A549 (cell line): ENCODE data around the gene SLAIN2. TPM values are rescaled to one million over a fixed set of nuclear protein-coding genes. Genes with fewer than 3 reads are reported as not detected.

Experiments
- ATAC-seq, 2 experiments: fragments of 200-7000 bp in 1 of 2; fragments of >200 bp in 1 of 2; cut with Nextera tagmentation in 1 of 2; cut with Tn5 transposase in 1 of 2; 3 replicates each; pipeline versions ENCODE4 v1.8.0 to v1.9.1; 2018 to 2020; ENCODE audit warnings: mild to moderate bottlenecking in 1 of 2, moderate library complexity in 1 of 2
- CTCF ChIA-PET: fragments of 300-600 bp; sonication (Branson Sonifier 250); formaldehyde crosslinking; extraction: SDS; loops from one replicate; lab custom pipeline; 2021; ENCODE audit warnings: antibody characterized with exemption, inconsistent platforms; lab: Yijun Ruan, JAX
- POLR2A ChIA-PET: fragments of 350-600 bp; formaldehyde crosslinking; extraction: SDS; loops from one replicate; lab custom pipeline; 2021; ENCODE audit warnings: antibody characterized with exemption, inconsistent platforms; lab: Yijun Ruan, JAX
- DNase-seq, 2 experiments: peaks; one replicate each; pipeline versions ENCODE4 v3.0.0 to v3.0.0-alpha.2; 2011 to 2016; ENCODE audit warnings: low read depth in 1 of 2, low spot score in 1 of 2
- FAIRE-seq: peaks from 2 replicates; lab custom pipeline; 2011; peaks lifted over from hg19 to GRCh38; lab: Jason Lieb, UNC
- H3K27ac ChIP-seq, 2 experiments: fragments of >200 bp; sonication (Bioruptor Twin); formaldehyde crosslinking; 3 replicates each; pipeline ENCODE4 v1.5.1; 2016 to 2017
- H3K4me1 ChIP-seq: fragments of >200 bp; sonication (Bioruptor Twin); formaldehyde crosslinking; 3 replicates; pipeline ENCODE4 v1.6.1; 2016
- H3K4me2 ChIP-seq: fragments of >200 bp; sonication (Bioruptor Twin); formaldehyde crosslinking; 3 replicates; pipeline ENCODE4 v1.6.1; 2016
- H3K4me3 ChIP-seq: fragments of >200 bp; sonication (Bioruptor Twin); formaldehyde crosslinking; 3 replicates; pipeline ENCODE4 v1.5.1; 2016
- H3K9me3 ChIP-seq: fragments of >200 bp; sonication (Bioruptor Twin); formaldehyde crosslinking; 3 replicates; pipeline ENCODE4 v1.6.1; 2016
- BCL3 ChIP-seq: fragments of >200 bp; sonication (Bioruptor Twin); formaldehyde crosslinking; IDR thresholded peaks from 3 replicates; pipeline ENCODE4 v1.6.1; 2016
- BHLHE40 ChIP-seq: IDR thresholded peaks from 2 replicates; pipeline ENCODE4 v1.6.1; 2012; ENCODE audit warnings: low read depth, low read length, inconsistent platforms
- CBX2 ChIP-seq: fragments of 200-600 bp; sonication (generic); IDR thresholded peaks from 2 replicates; pipeline ENCODE4 v1.6.1; 2016; ENCODE audit warnings: low read depth, mild to moderate bottlenecking, borderline replicate concordance
- CBX8 ChIP-seq: fragments of 200-600 bp; sonication (generic); IDR thresholded peaks from 2 replicates; pipeline ENCODE4 v1.6.1; 2016
- CEBPB ChIP-seq, 2 experiments: fragments of >200 bp in 1 of 2; sonication (Bioruptor Twin) in 1 of 2; formaldehyde crosslinking in 1 of 2; IDR thresholded peaks; 2 replicates each; pipeline ENCODE4 v1.6.1; 2012 to 2016
- CHD4 ChIP-seq: fragments of 200-600 bp; sonication (generic); IDR thresholded peaks from 2 replicates; pipeline ENCODE4 v1.6.1; 2016; ENCODE audit warnings: antibody characterized with exemption, mild to moderate bottlenecking, borderline replicate concordance
- CTCF ChIP-seq: fragments of >200 bp; sonication (Bioruptor Twin); formaldehyde crosslinking; IDR thresholded peaks from 3 replicates; pipeline ENCODE4 v1.5.1; 2016
- EHF ChIP-seq: fragments of 250-450 bp; sonication (Bioruptor Pico); IDR thresholded peaks from 2 replicates; pipeline ENCODE4 v1.5.0; 2020; ENCODE audit warnings: mild to moderate bottlenecking
- ELK1 ChIP-seq: fragments of 150-350 bp; IDR thresholded peaks from 2 replicates; pipeline ENCODE4 v1.6.1; 2014; ENCODE audit warnings: low read depth, mild to moderate bottlenecking, low read length
- ESRRA ChIP-seq: fragments of 150-350 bp; IDR thresholded peaks from 2 replicates; pipeline ENCODE4 v1.6.1; 2014; ENCODE audit warnings: mild to moderate bottlenecking, low read length, borderline replicate concordance
- FOSB ChIP-seq: fragments of 250-450 bp; sonication (Bioruptor Pico); IDR thresholded peaks from 2 replicates; pipeline ENCODE4 v1.5.0; 2020; ENCODE audit warnings: mild to moderate bottlenecking, moderate library complexity
- FOXS1 ChIP-seq: fragments of 250-450 bp; sonication (Bioruptor Pico); IDR thresholded peaks from 2 replicates; pipeline ENCODE4 v1.5.0; 2020; ENCODE audit warnings: mild to moderate bottlenecking, moderate library complexity
- HDAC2 ChIP-seq: fragments of 200-600 bp; sonication (generic); IDR thresholded peaks from 2 replicates; pipeline ENCODE4 v1.6.1; 2016
- HEYL ChIP-seq: fragments of 250-450 bp; sonication (Bioruptor Pico); IDR thresholded peaks from 2 replicates; pipeline ENCODE4 v1.8.0; 2021; ENCODE audit warnings: mild to moderate bottlenecking, moderate library complexity
- HOXB5 ChIP-seq: fragments of 250-450 bp; sonication (Bioruptor Pico); IDR thresholded peaks from 2 replicates; pipeline ENCODE4 v1.5.0; 2020; ENCODE audit warnings: mild to moderate bottlenecking, moderate library complexity
- JUN ChIP-seq, 2 experiments: fragments of >200 bp; sonication (Bioruptor Twin); formaldehyde crosslinking; IDR thresholded peaks; 2 replicates in 1 of 2; 3 replicates in 1 of 2; pipeline ENCODE4 v1.6.1; 2016 to 2017
- MAFK ChIP-seq: fragments of 450-650 bp; IDR thresholded peaks from 2 replicates; pipeline ENCODE4 v1.6.1; 2014; ENCODE audit not compliant: partially characterized antibody
- NR3C1 ChIP-seq: fragments of >200 bp; sonication (Bioruptor Twin); formaldehyde crosslinking; IDR thresholded peaks from 3 replicates; pipeline ENCODE4 v1.6.1; 2017
- PHF8 ChIP-seq: fragments of 200-600 bp; sonication (generic); IDR thresholded peaks from 2 replicates; pipeline ENCODE4 v1.6.1; 2016; ENCODE audit warnings: low read depth, mild to moderate bottlenecking, antibody characterized with exemption, moderate library complexity, borderline replicate concordance
- RARB ChIP-seq: fragments of 250-450 bp; sonication (Bioruptor Pico); IDR thresholded peaks from 2 replicates; pipeline ENCODE4 v1.8.0; 2021; ENCODE audit warnings: mild to moderate bottlenecking, moderate library complexity
- RCOR1 ChIP-seq: fragments of 150-350 bp; IDR thresholded peaks from 2 replicates; pipeline ENCODE4 v1.6.1; 2014; ENCODE audit warnings: antibody characterized with exemption, low read length, low read depth
- RFX5 ChIP-seq: fragments of 450-650 bp; IDR thresholded peaks from 2 replicates; pipeline ENCODE4 v1.7.1; 2014; ENCODE audit warnings: antibody characterized with exemption, mild to moderate bottlenecking, moderate library complexity
- RNF2 ChIP-seq: fragments of 200-600 bp; sonication (generic); IDR thresholded peaks from 2 replicates; pipeline ENCODE4 v1.6.1; 2016; ENCODE audit warnings: low read depth, mild to moderate bottlenecking, antibody characterized with exemption, moderate library complexity, borderline replicate concordance
- SMC3 ChIP-seq: fragments of >200 bp; sonication (Bioruptor Twin); formaldehyde crosslinking; IDR thresholded peaks from 3 replicates; pipeline ENCODE4 v1.6.1; 2018; ENCODE audit warnings: inconsistent platforms
- ZC3H11A ChIP-seq: fragments of 450-650 bp; IDR thresholded peaks from 2 replicates; pipeline ENCODE4 v1.6.1; 2014; ENCODE audit warnings: antibody characterized with exemption, mild to moderate bottlenecking
- ZFP36 ChIP-seq: fragments of 450-650 bp; IDR thresholded peaks from 2 replicates; pipeline ENCODE4 v1.6.1; 2014; ENCODE audit warnings: borderline replicate concordance; ENCODE audit not compliant: partially characterized antibody
- ZNF302 ChIP-seq: fragments of 250-450 bp; sonication (Bioruptor Pico); IDR thresholded peaks from 2 replicates; pipeline ENCODE4 v1.9.0; 2021; ENCODE audit warnings: inconsistent platforms, mild to moderate bottlenecking, moderate library complexity
- WGBS: methylation state at CpG from one replicate; pipeline ENCODE4 v1.1.6; 2017; ENCODE audit errors: missing lambda C conversion rate; 5-methylcytosine and 5-hydroxymethylcytosine counted together
- polyA plus RNA-seq, 4 experiments: library from polyadenylated mRNA; depleted of rRNA in 3 of 4; stranded (reverse); fragments of >200 nt; fragmentation: RNase III in 1 of 4; extraction: RNeasy Plus Mini Kit Qiagen cat#74134 plus additional on column Dnase treatment in 1 of 4; gene quantifications; 2 replicates in 3 of 4; 3 replicates in 1 of 4; pipeline ENCODE4 v1.2.3, GENCODE V29; 2011 to 2017
- TF ChIP-seq, protein P1 (sequence below): IDR thresholded peaks from 2 replicates; pipeline ENCODE4 v1.6.1; 2012; ENCODE audit warnings: low read depth, borderline replicate concordance

Gene SLAIN2
- polyA plus RNA-seq, 2 of the 4 experiments (the other 2 are of a cell fraction): 14.4 to 14.6 TPM

- no peak overlapping the region for H3K27ac ChIP-seq
- ATAC-seq (no peak), FAIRE-seq (no peak), DNase-seq (no peak)
- TF ChIP-seq HOXB5 (CRISPR knock-in tag) (no peak), RNF2 (no peak), RFX5 (no peak), FOXS1 (CRISPR knock-in tag) (no peak), ZC3H11A (no peak), ZNF302 (no peak), PHF8 (no peak), ZFP36 (no peak), ELK1 (no peak), BCL3 (no peak), HDAC2 (no peak), JUN (IDR thresholded peaks at IDR 0.05) (no peak), RCOR1 (no peak), BHLHE40 (no peak)
- H3K9me3 ChIP-seq: no peaks in the 10 kb centered on the region
- no peak overlapping the region for H3K4me3 ChIP-seq
- ChIA-PET CTCF (no interaction called here), POLR2A (interaction anchor here (0.6 to 0.9 kb wide), 2 partner anchors 8 to 204 kb away, joined by 3 read pairs; partner anchors contain the start of gene SLAIN2)
- WGBS: 47% methylated on average over 3 of the region's 3 CpGs
- H3K4me2 ChIP-seq: no peak overlapping the region
- peaks cover 39% of the 10 kb centered on the region for H3K4me1 ChIP-seq
Observed at GRCh38 chr4:48333587-48333986, 7.7 kb upstream of the SLAIN2 start.

GRCh38 chr4:48334236-48334635 lies 7.1 kb upstream of the SLAIN2 start:
- peaks cover 33% of the 10 kb centered on the region for H3K4me1 ChIP-seq
- 90% methylated on average over 4 of the region's 4 CpGs for WGBS
- no peak overlapping the region for H3K27ac ChIP-seq
- no peaks in the 10 kb centered on the region for H3K9me3 ChIP-seq
- no peak overlapping the region for H3K4me3 ChIP-seq
- TF ChIP-seq CBX2 (no peak), RARB (CRISPR knock-in tag) (no peak), CHD4 (no peak)
- ATAC-seq: no peak
- FAIRE-seq: no peak
- no peak for DNase-seq
- ChIA-PET POLR2A (interaction anchor here (0.6 kb wide), 1 partner anchor 204 kb away, joined by 3 read pairs; no protein-coding TSS in a partner anchor), CTCF (no interaction called here)
- no peak overlapping the region for H3K4me2 ChIP-seq

DNA sequence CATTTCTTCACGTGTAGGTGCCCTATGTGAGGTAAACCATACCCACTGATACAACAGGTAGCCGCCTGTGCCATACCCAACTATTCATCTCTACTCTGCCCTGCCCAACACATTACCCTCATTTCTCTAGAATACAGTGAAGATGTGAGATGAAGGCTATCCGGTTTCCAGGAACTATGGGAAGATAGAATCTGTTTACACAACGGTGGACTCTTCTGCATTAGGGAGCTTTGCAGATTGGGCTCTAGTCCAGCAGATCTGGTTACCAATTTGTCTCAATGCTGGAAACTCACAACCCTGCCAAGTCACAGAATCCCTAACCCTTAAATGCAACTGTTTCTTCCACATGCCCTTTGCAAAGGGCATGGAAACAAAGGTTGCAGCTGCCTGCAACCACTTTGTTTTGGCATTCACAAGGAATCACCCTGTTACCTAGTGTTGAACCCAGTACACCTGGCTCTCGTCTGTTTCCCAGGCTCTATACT lies 6.4 kb upstream of the SLAIN2 start:
- H3K4me1 ChIP-seq: peaks cover 26% of the 10 kb centered on the region; the same call in 2 of the 3 replicates
- no peak for FAIRE-seq
- no peak for ATAC-seq
- DNase-seq: no peak
- CTCF ChIA-PET: no interaction called here
- POLR2A ChIA-PET: no interaction called here
- H3K4me2 ChIP-seq: no peak overlapping the region
- WGBS: 61% methylated on average over 5 of the region's 5 CpGs
- H3K9me3 ChIP-seq: no peaks in the 10 kb centered on the region
- no peak overlapping the region for H3K27ac ChIP-seq
- H3K4me3 ChIP-seq: no peak overlapping the region
- no peak for TF ChIP-seq ESRRA
- no peak for TF ChIP-seq JUN (IDR thresholded peaks at IDR 0.05)
- TF ChIP-seq RFX5: no peak
- no peak for TF ChIP-seq MAFK
- TF ChIP-seq SMC3: no peak
- TF ChIP-seq ELK1: no peak
- TF ChIP-seq EHF (CRISPR knock-in tag): no peak
- TF ChIP-seq, protein P1, sequence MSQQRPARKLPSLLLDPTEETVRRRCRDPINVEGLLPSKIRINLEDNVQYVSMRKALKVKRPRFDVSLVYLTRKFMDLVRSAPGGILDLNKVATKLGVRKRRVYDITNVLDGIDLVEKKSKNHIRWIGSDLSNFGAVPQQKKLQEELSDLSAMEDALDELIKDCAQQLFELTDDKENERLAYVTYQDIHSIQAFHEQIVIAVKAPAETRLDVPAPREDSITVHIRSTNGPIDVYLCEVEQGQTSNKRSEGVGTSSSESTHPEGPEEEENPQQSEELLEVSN: no peak
- no peak for TF ChIP-seq ZFP36
- no peak for TF ChIP-seq CHD4
- TF ChIP-seq FOSB: no peak
- no peak for TF ChIP-seq RARB (CRISPR knock-in tag)
- TF ChIP-seq CTCF: no peak
- TF ChIP-seq HEYL (CRISPR knock-in tag): no peak
- no peak for TF ChIP-seq NR3C1
- TF ChIP-seq CBX8: no peak
- TF ChIP-seq CEBPB (IDR thresholded peaks at IDR 0.05): no peak
